GM18858 (cell line): ENCODE data around the gene GPR137B.

ENCODE experiments used
- ATAC-seq: cut with Tn5 transposase; IDR thresholded peaks from one replicate; pipeline ENCODE4 v1.9.1; 2021; ENCODE audit not compliant: unreplicated experiment

GPR137B gene

DNA sequence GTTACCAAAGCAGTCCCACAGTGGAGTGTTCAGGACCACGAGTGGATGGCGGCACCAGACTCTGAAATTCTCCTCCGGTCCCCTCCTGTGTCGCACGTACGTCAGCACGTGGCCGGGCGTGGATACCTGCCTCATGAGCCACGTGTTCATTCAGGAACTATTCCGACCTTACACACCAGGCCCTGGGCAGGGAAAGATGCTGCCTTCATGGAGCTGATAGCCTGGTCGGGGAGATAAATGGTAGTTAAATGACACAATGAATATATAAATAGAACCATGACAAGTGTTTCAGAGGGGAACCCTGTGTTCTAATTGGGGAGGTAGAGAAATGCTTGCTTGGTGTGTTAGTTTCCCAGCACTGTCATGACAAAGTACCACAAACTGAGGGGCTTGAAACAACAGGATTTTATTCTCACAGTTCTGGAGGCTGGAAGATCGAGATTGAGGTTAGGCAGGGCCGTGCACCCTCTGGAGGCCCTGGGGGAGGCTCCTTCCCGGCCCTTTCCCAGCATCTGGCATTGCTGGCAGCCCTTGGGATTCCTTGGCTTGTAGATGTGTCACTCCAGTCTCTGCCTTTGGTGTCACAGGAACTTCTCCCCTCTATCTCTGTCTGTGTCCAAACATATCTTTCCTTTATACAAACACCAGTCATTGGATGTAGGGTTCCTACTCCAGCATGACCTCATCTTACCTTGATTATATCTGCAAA, 28.9 kb upstream of the GPR137B start:
- no peak for ATAC-seq

DNA sequence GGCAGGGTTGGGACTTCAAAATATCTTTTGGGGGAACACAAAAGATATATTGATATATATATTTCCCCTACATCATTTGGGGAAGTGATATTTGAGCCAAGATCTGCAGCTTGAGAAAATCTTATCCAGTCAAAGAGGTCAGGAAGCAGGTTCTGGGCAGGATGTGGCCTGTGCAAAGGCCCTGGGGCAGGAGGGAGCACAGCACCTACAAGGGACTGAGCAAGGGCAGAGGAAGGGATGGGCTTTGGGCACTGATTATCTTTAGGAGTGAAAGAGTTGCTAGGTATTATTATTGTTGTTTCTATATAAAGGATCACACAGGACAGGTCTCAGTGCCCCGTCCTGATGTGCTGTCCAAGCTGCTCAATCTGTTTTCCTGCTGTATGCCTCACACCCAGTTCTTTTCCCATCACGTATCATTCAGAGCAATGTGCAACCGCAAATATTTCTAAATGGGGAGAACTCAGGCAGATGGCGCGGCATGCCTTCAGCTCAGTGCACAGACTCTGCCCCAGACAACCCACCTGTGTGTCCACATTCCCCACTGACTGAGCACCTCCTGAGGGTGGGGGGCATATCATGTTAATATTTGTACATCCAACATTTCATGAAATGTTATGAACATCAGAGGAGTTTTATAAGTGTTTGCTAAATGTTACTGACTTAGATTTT, 28.1 kb upstream of the GPR137B start:
- ATAC-seq = no peak

DNA sequence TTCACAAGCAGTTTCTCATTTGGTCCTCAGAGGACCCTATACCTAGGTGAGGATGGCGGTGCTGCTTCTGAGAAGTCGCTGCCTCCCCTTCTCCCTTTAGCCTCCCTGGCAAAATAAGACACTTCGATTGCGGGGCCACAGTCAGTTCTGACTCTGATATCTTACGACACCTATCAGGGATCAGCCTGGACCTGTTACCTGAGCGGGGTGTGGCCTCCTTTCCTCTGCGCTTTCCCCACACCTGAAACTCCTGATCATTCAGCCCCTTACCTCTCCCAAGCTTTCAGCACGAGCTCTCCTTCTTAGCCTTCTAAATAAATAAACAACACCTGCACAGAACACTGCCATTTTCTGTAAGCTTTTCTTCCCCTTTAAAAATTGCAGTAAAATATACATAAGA, 24.6 kb upstream of the GPR137B start:
- no peak for ATAC-seq

DNA sequence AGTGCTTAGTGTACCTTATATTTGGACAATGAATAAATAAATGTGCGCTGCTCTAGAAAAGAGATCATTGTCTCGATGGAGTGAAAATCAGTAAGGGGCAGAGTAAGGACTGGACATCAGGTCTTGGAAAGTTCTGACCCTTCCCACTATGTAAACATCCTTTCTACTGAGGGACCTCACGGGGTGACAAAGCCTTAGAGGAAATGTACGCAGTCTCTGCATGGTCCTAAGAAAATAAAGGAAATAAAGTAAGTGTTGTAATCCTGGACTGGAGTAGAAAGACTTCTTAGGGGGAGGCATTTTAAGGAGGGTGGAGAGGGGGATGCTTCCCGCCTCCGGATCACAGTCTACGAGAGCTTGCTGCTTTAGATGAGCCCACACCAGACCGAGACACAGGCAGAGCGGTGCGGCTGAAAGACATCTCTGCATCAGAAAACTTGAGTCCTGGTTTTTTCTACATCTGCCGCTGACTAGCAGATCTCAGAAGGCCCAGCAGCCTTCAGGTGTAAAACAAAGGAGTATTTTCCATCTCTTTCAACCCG, 22.3 kb upstream of the GPR137B start:
- no peak for ATAC-seq

DNA sequence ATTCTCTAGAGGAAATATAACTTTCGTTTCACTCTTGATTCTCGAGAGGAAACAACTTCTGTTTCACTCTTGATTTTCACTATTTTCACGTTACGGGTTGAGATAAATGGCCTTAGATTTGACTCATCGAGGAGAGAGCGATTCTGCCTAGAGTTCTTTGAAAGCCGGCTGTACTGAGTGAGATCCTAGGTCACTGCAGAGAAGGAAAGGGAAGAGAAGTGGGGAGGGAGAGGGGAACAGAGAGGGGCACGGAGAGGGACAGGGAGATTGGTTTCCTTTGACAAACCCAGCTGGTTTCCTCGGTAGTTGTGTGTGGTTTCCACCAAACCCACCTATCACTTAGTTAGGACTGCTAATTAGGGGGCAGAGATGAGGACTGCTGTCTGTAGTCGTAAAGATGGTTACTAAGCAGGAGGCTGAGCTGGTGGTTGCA, 21.6 kb upstream of the GPR137B start:
- peak; percentile 47 for ATAC-seq

DNA sequence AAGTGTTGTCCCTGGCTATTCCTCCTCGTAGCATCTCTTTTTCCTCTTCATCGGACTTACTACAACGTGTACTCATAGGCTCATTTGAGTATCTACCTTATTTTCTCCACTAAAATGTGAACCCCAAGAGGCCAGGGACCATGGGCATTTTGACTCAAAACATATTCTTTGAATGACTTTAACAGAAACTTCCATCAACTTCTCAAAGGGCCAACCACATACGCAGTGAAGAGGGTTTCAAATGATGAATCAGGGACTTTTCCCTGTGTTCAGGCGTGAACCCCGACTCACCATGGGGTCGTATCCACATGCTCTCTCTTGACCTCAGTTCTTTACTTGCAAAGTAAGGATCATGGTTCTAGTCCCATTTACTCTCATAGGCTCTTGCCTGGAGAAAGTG, 20.2 kb upstream of the GPR137B start:
- peak; percentile 53 for ATAC-seq

DNA sequence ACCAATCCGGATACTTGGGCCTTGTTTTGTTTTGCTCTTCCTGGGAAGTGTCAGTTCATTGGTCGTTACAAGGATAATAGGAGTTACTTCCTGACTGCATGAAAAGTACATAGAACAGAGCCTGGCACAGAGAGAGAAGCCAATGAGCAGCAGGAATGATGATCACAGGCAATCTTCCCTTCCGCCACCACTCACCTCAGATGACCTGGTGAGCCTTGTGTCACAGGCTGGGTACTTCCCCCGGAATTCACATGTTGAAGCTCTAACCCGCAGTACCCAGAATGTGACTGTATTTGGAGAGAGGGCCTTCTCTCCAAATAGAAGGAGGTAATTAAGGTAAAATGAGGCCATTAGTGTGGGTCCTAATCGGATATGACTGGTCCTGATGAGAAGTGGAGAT, 18.8 kb upstream of the GPR137B start:
- no peak for ATAC-seq

DNA sequence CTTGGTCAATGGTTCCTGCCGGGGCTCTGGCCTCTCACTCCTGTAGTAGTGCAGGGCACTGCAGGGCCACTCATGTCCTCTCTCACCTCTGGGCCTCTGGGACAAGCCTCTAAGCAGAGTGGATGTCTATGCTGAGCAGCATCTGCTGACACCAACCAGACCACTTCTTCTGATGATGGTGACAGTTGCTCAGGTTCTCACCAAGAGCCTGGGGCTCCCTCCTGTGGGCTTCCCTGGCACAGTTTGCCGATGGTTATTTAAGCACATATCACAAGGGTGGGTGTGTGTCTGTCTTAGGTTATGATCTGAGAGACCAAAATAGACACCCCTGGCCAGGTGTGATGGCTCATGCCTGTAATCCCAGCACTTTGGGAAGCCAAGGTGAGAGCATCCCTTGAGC, 17.4 kb upstream of the GPR137B start:
- no peak for ATAC-seq

DNA sequence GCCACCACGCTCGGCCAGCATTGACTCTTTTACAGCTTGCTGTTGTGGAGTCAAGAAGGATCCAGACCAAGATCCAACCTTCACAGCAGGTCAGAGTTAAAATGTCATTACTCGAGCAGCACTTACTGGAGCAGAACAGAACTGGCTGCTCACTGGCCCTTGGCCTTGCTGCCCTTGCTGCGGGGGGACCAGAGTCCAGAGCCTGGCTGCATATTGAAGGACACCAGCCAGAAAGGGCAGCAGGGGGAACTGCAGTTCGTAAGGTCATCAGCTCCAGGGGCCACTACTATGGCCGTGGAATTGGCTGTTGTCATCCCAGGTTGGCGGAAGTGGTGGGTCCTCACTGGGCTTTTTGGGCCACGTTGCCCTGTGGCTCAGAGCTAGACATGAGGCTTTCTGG, 15.3 kb upstream of the GPR137B start:
- ATAC-seq = no peak

DNA sequence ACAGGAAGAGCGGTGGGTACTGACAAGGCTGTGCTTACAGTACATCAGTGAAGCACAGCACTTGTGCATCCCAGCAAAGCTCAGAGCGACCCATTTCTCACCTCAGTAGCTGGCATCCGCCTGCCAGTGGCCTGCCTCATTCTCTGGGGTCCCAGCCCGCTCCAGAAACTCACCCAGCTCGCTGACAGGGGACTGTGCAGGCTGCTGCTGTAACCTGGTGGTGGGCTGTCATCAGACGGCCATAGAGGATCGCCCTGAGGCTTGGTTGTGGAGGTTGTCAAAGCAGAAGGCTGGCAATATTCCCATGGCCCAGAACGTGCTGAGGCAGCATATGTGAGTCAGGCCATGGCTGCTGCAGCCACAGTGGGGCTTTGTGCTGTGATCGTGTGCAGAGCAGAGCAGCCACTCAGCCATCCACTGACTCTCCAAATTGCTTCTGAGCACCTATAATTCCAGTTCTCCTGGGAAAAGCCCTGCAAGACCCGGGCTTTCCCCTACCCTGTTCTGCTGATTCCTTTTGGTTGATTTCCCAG, 13.6 kb upstream of the GPR137B start:
- ATAC-seq = no peak

DNA sequence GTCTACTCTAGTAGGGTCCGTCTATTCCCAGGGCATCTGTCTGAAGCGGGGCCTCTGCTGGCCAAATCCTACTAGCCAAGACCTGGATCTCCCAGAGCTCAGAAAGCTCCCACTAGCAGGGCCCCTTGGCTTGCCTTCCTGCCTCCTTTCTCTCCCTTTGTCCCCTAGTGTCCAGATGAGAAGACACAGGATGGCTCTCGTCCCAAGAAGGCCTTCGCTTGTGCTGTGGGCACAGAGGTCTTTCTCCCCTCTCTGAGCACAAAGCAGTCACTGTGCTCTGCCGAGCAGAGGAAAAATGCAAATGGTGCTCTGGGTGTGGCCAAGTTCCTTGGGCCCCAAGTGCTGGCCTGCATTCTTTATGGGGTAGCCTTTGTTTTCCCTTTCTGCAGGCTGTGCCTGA, 13.0 kb upstream of the GPR137B start:
- ATAC-seq = no peak

DNA sequence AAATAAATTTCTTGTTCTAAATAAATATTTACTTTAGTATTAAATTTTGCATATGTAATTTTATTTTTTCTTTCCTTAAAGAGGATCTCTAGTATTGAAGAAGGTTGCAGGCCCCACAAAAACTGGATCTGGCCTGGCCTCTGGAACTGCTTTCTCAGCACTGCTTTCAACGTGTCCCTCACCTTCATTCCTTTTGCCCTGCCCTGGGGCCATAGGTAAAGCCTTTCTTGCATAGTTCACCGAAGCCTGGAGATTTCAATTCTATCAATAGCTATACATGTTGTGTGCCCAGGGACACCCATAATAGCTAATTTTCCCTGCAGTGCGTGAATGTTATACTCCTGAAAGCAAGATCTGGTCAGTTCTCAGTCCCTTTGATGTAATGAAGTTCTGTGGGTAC, 12.0 kb upstream of the GPR137B start:
- no peak for ATAC-seq

DNA sequence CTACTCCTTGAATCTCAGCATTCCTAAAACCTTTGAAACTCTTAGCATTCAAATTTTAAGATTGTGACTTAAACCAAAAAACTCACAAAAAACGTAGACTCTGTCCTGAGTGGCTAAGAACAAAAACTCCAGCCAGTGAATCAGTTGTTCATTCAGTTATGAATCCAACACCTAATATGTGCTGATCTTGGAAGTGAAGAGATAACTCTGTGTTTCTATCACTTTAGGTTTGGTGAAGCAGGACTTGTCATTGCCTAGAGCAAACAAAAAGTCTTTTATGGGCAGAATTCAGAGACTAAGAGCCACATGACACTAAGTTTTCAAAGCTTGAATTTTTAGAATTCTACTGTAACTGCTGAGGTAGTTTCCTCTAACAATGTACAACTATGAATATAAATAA, 10.4 kb upstream of the GPR137B start:
- no peak for ATAC-seq

DNA sequence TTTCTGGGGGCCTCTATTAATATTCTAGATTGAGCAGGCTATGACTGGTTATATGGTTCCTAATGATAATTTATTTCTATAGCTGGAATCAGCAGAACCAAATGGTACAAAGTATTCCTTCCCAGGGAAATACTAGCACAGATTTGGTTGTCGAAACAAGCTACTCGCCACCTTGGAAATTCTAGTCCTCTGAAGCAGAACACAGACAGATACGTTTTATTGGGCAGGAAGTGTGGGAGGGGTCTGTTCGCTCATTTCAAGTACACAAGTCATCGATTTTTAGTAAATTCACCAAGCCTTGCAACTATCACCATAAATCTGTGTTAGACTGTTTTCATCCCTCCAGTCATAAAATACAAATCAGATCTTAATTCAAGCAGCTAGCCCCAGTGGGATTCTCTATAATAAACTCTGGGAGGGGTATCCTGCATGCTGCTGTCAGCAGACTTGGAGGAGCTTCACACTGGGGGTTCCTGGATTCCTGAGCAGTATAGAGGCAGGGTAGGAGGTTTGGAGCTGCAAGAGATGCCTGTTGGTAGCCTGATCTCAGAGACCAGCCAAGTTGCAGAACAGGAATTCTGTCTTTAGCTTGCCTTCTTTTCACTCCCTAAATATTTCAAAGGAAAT, 9.8 kb upstream of the GPR137B start:
- ATAC-seq = no peak

DNA sequence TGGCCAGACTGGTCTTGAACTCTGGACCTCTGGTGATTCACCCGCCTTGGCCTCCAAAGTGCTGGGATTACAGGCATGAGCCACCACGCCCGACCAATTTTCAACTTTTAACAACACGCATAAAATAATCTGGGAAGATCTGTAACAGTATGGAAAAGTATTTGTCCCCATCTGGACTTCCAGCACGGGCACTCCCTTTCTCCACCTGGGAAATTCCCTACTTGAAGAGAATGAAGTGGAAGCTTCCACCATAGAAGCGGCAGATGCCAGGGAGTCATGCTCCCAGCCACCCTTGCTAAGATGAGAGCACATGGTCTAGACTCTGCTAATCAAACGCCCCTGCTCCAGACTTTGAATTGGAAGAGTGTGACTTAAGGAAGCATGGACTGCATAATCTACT, 9.0 kb upstream of the GPR137B start:
- no peak for ATAC-seq

DNA sequence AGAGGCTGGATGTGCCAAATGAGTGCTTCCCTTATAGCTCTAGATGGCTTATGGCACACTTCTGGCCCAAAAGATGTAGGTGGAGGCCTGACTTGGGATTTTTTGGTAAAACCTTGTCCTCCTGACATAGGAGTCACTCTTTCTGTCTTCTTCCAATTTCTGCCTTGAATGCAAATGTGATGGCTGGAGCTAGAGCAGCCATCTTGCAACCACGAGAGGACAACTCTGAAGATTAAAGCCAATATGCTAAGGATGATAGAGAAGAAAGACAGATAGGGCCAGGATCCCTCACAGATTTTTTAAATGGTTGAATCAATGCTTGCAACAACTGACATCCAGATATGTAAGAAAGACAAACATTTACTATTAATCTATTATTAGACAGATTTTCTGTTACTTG, 8.5 kb upstream of the GPR137B start:
- ATAC-seq = no peak

DNA sequence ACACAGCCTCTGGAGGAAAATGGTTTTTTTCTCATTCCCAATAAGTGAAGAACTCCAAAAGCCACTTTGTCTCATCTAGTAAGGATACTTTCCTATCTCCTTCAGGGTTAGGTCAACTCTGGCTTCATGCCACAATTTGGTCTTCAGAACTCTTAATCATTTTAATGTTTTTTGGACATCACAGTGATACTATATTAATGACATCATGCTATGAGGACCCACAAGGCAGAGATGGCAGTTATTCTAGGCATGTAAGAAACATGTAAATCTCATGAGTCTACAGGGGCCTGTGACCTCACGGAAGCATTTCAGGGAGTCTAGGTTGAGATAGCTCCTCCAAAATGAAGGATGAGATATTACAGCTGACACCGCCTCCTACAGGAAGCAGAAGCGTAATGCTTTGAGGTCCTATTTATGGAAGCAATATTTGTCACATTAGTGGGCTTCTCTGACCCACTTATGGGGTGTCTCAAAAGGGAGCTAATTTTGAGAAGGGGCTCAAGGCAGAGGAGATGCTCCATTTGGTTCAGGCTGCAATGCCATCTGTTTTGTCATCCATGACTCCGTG, 5.0 kb upstream of the GPR137B start:
- ATAC-seq = no peak

DNA sequence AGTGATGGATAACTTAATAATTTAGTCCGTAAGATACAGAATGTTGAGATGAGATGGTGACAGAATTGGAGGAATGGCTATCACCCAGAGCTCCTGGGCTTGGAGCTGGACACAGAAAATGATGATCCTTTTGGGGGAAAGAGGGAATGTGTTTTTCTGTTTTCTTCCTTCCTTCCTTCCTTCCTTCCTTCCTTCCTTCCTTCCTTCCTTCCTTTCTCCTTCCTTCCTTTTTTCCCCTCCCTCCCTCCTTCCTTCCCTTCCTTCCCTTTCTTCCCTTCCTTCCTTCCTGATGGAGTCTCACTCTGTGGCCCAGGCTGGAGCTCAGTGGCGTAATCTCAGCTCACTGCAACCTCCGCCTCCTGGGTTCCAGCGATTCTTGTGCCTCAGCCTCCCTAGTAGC, 2.8 kb upstream of the GPR137B start:
- ATAC-seq = no peak

DNA sequence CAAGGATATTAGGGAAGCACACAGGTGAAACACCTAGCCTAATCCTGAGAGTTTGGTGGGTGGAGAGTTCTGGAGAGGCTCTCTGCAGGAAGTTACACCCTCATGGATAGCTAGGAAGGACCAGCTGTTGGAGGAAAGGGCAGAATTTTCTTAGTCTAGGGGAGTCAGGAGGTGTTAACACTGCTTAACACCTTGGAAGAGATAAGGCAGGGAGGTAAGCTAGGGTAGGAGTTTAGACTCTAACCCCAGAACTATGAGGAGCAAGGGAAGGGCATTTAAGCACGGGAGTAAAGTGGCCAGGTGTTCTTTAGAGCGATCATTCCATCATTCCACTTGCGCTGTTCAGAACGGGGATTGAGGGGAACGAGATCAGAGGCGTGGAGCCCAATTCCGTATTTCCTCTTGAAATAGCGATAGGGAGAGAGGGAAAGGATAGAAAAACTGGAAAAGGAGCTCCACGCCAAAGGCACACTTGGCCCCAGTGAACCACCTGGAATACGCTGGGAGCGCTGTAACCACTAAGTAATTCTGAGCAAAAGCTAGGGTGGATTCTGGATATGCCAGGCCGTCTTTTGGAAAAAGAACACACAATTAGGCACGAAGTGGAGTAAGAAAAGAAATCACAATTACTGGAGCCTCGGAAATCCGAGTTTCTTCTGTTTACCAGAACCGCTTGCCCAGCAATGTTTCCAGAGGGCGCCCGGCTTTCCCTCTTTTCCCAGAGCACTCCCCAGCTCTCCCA, 1.5 kb upstream of the GPR137B start:
- ATAC-seq = no peak

DNA sequence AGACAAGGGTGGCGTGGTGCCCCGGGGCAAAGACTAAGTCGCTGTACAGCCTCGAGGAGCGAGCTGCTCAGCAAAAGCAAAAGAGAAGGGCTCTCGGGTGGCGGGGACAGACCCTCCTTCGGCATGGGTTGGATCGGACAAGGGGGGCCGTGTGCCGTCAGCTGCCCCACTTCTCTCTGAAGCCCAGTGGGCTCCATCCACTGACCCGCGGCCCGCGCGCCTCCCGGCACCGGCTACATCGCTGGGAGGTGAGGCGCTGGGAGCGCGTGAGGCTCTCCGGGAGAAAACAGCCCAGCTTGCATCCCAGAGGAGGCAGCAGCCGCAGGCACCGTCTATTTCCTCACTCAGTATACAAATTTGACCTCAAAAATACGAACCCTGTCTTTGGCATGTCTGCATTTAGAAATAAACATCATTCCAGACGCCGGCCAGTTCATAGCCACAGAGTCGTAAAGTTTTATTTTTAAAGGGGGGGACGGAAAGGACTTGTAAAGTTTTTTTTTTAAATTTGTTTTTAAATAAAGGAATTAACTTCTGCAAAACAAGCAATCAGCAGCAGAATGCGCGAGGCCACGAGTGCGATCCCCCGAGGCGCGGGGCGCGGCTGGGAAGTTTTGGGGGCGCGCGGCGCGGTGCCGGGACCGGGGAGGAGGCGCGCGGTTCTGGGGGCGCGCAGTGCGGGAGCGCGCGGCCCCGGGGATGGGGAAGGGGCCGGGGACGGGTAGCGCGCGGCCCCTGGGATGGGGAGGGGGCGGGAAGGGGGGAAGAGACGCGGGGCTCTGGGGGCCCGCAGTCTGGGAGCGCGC, 689 bp upstream of the GPR137B start:
- no peak for ATAC-seq
